Stimulated activated CD4-positive, alpha-beta T cell treated with anti-CD3 and anti-CD28 coated beads, Interleukin-4, amount 100 ng/mL, for 1 hour (primary cell): Measurements from ENCODE around the gene OCSTAMP.

ENCODE experiments used
- DNase-seq: peaks from one replicate; pipeline ENCODE4 v3.0.0-alpha.2; 2020

The OCSTAMP gene

DNA sequence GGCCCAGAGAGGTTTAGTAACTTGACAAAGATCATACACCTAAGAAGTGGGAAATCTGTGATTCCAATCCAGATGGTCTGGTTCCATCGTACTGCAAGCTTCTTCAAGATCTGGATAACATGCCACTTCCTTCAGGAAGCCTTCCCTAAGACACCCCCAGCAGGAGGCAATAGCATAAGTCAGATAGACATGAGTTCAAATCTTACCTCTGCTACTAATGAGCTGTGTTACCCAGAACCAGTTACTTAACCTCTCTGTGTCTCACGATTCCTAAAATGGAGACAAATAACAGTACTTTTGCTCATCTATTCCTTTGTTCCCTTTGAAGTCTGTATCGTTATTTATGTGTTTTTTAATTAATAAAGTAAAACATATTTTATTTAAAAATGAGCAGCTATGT, 22.3 kb upstream of the OCSTAMP start:
- no peak for DNase-seq

DNA sequence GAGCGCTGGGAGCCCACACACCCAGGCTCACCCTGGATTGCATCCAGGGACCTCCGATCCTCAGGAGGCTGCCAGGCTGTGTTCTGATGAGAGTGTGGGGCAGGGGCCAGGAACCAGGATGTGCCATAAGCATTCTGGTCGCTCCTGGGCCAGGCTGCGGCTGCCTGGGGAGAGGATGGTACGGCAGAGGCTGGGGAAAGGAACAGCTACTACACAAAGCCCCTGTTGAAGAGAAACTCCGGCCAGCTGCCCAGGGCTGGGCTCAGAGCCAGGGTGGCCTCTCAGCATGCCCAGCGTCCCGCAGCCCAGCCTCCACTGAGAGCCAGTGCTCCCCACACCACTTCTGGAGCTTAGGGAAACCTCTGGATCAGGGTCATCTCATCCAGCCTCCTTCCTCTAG, 21.7 kb upstream of the OCSTAMP start:
- no peak for DNase-seq

DNA sequence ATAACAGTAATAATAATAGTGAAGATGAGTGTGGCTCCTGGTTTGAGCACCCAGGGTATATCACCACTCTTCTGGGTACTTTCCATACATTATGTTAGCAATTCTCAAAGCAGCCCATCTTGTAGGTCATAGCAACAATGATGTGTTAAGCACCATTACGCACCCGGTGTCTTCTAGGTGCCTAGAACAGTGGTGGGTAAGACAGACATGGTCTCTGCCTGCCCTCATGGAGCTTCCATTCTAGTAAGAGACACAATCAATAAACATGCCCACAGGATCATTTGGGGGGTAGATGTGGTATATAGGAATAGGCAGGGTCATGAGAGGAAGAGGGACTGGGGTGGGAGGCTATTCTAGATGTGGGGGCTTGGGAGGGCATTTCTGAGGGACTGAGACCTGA, 21.0 kb upstream of the OCSTAMP start:
- no peak for DNase-seq

DNA sequence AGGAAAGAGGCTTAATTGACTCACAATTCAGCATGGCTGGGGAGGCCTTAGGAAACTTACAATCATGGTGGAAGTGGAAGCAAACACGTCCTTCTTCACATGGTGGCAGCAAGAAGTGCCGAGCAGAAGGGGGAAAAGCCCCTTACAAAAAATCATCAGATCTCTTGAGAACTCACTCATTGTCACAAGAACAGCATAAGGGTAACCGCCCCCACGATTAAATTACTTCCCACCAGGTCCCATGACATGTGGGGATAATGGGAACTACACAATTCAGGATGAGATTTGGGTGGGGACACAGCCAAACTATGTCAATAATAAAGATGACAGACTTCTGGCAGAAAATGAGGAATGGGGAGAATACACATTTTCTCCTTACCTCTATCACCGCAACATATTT, 20.5 kb upstream of the OCSTAMP start:
- no peak for DNase-seq

DNA sequence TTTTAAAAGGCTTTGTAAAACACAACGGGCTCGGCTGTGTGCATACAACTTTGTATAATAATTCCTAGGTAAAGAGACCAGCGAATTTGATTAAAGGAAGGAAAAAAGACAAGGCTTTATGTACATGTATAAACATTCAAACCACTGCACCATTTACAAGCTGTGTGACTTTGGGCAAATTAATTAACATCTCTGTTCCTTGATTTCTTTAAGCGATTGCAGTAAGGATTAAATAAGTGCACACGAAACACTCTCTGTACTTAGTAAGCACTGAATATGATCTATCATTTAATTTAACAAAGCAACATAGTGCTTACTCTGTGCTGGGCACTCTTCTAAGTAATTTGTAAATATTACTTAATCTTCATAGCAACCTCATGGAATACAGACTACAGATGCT, 19.5 kb upstream of the OCSTAMP start:
- no peak for DNase-seq

DNA sequence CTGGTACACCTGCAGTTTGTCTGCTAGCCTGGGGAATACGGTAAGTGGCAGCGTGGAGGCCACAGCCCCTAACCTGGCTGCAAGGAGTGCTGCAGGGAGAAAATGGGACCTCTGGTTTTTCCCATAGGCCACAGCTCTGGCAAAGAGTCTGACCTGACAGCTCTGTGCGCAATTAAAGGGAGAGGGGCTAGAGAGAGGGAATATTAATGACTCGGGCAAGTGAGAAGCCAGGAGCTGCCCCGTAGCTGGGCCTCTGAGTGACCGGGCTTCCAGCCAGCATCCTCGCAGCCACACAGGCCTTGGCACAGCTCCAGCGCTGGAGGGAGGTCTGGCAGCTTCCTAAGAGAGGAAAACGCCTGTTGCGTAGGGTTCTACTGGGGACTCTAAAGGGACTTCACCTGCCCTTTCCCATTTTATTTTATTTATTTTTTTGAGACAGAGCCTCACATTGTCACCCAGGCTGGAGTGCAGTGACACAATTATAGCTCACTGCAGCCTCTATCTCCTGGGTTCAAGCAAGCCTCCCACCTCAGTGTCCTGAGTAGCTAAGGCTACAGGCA, 18.2 kb upstream of the OCSTAMP start:
- DNase-seq, result no peak

DNA sequence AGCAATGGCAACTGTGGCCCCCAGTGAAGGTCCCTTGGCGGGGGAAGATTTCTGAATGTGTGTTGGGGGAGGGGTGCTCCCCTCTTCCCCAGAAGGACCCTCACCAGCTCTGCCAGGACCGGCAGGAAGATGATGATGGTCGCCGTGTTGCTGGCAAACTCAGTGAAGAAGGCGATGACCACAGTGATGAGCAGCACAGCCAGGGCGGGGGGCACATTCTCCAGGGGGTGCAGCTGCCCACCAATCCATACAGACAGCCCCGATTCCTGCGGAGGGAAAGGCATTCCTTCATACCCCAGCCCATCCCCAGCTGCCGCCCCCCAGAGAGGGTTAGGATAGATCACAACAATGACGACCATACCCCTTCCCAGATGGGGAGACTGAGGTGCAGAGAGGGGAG, 15.7 kb upstream of the OCSTAMP start:
- no peak for DNase-seq

DNA sequence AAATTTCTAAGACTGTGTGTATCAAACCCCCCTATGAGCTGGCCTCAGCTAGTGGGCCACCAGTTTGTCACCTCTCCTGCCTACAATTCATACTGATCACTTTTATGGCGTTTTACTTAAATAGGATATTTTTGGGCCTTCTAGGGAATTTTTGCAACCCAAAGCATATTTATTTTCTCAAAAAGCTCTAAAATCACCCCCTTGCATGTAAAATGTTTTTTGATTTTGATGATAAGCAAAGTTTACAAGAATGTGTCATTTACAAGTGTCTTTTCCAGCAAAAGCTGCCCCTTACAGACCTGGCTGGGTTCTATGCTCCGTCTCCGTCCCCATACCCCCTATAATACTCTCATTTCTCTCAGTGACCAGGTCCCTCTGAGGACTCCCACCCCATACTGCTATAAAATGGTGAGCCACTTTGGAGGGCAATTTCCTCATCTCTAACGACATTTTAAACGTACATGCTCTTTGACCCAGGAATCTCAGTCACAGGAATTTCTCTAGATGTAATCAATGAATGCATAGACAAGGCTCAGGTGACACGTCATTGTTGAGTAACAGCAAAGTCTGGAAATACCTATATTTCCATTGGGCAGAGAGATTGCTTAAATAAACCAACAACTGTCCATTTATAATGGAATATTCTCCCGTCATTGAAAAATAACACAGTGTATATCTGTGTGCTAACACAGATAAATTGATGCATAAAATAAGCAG, 13.9 kb upstream of the OCSTAMP start:
- DNase-seq, result no peak

DNA sequence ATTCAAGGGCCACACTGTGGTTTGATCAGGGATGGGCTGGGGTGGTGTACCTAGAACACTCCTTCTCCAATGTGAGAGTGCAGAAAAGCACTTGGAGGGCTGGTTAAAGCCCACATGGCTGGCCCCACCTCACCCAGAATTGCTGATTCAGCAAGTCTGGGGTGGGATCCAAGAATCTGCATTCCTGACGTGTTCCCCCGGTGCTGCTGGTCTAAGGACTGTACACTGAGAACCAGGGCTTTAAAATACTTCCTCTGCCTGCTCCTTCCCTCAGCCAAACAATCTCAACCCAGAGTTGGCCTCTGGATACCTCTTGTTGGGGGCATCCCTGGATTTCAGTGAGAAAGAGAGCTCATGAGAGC, 13.4 kb upstream of the OCSTAMP start:
- DNase-seq, result no peak

DNA sequence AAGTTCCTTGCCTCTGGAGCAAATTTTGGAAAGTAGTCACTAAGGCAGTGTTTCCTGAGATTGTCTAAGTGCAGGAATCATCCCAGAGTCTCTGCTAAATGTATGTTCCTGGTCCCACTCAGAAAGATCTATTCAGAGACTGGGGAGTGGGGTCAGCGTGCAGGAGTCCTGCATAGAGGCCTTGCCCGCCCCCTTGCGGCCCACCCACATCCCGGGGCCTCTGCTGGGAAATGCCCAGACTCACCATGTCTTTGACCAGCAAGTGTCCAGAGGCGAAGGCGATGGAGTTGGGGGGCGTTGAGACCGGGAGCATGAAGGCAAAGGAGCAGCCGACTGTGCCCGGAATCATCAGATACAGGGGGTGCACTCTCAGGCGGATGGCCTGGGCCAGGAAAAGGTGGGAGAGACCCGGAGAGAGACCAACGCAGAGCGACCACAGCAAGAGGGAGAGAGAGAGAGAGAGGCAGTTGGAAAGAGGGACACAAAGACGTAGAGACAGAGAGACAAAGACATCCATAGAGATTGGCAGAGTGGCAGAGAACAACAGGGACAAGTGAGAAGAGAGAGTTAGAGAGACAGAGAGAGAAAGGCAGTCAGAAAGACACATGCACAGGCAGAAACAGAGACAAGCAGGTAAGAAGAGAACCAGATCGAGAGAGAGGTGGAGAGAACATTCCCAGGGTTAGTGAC, 12.9 kb upstream of the OCSTAMP start:
- DNase-seq, result no peak

DNA sequence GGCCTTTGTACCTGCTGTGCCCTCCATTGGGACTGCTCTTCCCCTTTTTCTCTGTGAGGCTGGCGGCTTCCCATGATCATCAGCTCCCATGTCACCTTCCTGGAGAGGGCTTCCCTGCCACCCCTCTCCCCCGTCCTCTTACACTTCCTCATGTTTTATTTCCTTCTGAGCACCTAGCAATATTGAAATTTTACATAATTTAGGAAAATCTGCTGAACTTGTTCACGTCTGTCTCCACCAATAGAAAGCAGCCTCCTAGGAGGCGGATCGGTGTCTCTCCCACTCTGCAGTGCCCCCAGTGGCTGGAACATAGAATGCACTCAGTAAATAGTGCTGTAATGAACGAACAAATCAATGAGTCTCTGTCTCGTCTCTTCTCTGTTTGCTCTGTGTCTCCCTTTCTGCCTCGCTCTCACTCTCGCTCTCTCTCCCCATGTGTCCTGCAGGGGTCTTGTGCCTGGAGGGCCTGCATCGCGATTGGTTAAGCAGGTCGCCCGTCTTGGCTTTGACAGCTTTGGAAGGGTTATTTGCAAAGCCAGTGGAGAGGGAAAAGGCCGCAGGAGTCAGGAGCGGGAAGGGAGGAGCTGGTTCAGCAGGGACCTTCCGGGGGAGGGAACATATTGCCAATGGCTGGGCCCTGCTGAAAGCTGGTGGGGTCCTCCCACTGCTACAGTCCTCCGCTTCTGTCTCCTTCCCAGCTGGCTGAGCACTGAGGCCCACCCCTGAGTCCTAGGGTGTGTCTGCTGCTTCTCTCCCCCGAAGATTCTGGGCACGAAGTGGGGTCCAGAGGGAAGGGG, 12.1 kb upstream of the OCSTAMP start:
- DNase-seq, result peak; percentile 61

DNA sequence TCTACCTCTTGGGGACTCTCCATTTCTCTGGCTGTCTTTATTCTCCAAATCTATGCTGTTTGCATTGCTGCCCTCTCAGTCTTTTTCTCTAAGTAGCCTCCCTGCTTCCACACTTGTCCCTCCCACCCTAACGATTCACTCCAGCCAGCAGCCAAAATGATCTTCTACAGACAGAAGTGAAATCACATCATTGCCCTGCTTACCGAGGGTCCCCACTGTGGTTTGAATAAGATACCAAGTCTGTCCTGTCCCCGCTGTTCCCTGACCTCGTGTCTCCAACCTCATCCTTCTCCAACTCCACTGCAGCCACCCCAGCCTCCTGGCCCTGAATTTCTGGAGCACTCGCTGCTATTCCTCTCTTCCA, 11.5 kb upstream of the OCSTAMP start:
- no peak for DNase-seq

DNA sequence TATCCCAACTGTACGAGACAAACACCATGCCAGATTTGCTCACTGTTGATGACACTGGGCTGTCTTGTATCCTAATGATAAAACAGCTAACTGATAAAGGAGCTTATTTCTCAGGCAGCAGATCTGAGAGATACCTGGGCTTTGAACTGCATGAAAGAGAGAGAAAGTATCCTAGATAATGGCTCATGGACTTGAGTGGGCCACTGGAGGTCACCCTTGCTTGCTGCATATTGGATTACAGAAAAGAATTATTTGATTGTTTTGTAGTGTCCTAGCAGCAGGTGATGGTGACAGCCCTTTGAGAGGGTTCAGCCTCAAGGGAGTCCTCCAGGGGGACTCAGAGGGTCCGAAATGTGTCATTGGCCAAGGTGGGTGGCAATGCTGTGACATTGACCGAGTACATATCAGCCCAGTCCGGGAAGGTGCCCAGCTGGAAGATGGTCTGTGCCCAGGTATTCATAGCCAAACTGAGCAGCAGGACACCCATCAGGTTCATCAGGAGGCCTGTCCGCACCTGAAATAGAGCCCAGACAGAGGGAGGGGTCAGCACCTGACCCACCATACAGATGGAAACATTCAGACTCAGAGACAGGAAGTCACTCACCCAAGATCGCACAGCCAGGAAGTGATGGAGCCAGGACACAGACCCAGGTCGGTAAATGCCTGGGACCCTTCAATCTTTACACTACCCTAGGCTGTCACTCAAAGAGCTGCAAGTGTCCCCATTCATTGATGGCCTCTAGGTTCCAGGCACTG, 9.4 kb upstream of the OCSTAMP start:
- DNase-seq, result no peak

DNA sequence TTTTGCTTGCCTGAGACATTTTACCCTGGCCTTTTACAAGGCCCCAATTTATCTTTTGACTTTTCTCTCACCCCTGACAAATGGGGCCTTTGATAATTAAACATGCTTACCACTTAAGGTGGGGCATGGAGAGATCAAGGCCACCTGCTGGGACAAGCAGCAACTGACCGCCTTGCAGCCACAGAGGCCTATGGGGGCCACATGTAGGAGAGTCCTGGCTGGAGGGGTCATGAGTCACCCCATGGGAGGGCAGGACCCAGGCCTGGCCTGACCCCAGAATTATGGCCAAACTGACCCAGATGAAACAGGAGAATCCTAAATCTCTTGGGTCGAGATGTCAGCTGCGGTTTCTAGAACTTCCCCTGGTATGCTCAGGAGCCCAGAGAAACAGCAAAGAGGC, 8.5 kb upstream of the OCSTAMP start:
- no peak for DNase-seq

DNA sequence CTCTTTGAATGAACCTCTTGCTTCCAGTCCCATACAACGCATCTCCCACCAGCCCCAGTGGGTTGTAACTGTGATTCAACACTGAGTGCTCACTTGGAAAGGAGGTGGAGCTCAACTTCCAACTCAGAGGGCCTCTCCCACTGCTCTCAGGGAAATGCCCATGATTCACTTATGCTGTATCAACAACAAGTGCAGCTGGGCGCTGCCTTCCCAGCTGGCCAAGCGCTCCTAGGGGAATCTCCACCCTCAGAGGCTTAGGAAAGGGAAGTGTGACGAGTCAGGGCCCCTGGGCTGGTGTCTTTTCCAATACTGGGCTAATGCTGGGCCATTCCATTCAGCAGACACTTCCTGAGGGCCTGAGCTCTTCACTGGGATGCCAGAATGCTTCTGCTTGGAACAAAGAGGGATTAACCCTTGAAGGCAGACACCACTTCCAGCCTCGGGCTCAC, 8.1 kb upstream of the OCSTAMP start:
- peak; percentile 36 for DNase-seq

DNA sequence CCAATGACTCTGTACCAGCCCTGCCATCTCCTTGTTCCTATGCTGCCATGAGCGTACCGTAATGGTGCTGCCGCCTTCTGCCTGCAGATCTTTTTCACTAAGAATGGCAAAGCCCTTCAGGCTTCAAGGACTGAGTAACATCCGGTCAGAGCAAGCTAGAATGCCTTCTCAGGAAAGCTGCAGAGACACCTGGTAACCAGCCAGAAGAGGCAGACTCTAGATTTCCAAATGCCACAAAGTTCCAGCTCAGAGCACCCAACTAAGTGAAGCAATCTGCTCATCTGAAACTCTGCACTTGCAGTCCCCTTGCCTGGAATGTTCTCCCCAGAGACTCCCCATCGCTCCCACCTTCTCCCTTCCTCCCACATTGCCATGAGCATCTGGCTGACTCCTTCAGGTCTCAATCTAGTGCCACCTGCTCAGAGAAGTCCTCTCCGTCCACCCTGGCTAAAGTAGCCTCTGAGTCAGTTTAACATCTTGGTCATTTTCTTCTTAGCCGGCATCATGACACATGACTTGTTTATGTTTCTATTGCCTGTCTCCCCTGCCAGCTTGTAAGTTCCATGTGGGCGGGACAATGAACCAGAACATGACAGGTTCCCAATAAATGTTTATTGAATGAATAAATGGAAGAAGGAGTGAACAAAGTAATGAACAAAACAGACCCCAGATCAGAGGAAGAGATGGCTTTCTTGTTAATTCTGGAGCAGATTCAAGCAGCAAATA, 6.9 kb upstream of the OCSTAMP start:
- DNase-seq, result no peak

DNA sequence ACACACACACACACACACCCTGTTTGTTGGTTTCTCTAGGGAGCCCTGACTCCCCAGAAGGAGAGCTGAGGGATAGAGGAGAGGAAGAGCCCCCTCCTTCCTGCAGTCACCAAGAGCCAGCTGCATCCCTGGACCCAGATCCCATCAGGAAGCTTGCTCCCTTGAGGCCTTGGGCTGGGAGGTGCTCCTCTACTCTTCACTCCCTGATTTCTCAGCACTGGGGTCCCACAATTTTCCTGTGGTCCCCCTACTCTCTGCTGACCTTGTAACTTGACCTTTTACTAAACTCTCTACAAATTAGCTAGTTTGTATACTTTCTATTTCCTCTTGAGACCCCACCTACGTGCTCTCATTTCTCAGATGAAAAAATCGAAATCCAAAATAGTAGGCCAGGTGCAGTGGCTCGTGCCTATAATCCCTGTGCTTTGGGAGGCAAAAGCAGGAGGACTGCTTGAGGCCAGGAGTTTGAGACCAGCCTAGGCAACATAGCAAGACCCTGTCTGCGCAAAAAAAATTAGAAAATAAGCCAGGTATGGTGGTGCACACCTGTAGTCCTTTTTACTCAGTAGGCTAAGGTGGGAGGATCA, 5.0 kb upstream of the OCSTAMP start:
- no peak for DNase-seq

DNA sequence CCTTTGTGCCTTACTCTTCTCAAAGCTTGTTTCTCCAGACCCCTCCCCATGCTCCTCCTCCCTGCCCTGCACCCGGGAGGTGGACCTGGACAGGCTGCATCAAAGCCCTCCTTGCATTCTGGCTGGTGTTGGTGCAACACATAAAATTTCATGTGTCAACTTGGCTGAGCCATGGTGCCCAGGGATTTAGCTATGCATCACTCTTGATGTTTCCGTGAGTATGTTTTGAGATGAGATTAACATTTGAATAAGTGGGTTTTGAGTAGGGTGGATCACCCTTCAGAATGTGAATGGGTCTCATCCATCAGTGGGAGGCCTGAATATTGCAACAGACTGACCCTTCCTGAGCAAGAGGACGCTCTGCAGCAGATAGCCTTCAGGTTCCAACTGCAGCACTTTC, 4.4 kb upstream of the OCSTAMP start:
- no peak for DNase-seq

DNA sequence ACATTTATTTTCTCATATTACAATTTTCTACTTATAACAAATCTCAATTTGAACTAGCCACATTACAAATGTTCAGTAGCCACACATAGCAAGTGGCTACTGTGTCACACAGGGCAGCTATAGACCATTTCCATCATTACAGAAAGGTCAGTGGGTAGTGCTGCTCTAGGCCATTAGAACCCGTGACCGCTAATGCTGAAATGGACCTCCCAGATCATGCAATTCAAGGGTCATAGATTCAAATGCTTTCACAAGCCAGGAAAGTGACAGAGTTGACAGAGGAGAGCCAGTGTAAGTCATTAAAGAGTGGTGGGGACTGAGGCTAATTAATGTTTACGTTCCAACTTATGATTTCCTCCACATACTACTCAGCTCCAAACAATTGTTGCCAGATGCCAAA, 3.5 kb upstream of the OCSTAMP start:
- DNase-seq, result no peak

DNA sequence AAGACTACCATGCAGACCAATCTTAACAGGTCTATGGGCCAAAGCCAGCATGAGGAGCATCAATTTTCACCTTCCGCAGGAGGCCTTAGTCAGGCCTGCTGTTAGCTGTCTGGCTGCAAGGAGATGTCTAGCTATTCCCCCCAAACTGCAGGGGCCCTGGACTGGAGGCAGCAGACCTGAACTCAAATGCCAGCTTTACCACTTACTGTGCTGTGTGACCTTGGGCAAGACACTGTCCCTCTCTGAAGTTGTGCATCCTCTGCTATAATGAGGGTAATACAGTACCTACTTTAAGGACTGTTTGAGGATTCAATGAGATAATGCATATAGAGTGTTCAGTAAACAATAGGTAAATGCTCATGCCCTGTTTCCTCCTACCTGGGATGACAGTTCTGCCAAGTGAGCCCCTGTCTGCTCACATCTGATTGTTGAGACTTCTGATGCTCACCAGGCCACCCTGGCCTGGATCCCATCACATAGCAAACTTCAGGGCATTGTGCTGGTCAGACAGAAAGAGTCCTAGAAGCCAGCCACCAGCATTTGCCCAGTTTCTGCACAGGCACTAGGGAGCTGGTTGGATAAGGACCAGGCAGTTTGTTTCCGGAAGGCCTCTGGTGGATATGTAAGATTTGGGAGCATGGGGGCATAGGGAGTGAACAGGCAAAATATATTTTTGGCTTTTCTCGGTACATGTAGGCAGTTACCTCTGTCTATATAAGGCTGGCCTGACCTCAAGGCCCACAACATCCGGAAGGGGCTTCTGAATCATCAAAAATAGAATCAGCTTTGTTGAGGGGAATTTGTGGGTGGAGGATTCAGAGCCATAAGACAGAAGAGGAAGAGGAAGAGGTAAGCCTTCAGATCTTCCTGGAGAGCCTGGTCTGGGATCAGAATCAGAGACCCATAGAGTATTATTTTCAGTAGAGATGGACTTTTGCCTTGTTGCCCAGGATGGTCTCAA, 2.3 kb upstream of the OCSTAMP start:
- peak; percentile 15 for DNase-seq
